GM21423 (cell line): Measurements from ENCODE around the gene LRRC58.

Experiments
- ATAC-seq: cut with Tn5 transposase; IDR thresholded peaks from one replicate; pipeline ENCODE4 v1.9.1; 2021; ENCODE audit warnings: mild to moderate bottlenecking, moderate library complexity; ENCODE audit not compliant: unreplicated experiment

The LRRC58 gene

DNA sequence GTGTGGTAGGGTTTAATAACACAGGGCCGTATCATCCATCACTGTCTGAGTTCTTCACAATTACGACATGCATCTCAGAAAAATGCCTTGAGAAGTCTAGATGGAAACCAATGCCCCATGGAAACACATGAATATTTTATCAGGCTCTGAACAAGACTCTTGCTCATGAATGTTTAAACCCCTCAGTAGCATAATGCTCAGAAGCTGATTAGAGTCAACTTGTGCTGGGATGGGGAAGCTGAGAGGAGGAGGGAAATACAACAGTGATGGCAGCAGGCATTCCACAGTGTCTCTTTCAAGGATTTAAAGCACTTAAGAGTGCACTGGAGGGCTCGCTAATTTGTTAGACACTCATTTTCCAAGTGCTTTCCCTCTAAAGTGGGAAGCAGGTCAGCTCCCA, 67.9 kb downstream of the LRRC58 start:
- no peak for ATAC-seq

DNA sequence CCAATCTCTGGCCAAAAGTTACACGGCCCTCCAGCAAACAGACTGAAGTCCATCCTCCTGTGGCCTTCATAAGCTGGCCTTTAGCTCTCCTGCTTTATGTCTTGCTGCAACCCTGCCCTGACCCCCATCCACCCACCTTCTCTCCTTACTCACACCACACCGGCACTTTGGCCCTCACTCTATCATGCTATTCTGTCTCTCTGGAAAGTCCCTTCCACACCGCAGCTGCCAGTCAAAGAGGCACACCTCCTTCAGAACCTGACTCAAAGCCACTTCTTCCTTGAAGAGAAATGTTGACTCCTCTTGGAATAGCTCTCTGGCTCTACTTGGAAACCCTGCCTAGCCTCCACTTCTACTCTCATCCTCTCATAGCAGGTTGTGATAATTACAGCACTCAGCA, 68.6 kb downstream of the LRRC58 start:
- no peak for ATAC-seq

DNA sequence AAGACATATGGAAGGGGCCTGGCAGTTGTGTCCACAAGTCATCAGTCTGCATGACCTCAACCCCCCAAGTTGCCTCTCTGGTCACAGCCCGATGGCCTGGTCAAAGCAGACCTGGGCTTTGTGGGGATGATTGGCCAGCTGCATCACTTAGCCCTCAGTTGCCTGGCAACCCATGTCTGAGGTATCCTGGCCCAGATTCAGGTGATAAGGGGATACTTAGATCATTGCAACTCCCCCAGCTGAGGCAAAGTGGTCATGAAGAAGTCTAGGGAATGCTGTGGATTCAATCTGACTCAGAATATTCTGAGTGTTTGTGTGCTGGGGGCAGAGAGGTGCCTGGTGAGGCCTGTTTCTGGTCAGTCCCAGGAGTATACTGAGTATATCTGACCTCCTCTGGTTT, 69.1 kb downstream of the LRRC58 start:
- ATAC-seq, result no peak

DNA sequence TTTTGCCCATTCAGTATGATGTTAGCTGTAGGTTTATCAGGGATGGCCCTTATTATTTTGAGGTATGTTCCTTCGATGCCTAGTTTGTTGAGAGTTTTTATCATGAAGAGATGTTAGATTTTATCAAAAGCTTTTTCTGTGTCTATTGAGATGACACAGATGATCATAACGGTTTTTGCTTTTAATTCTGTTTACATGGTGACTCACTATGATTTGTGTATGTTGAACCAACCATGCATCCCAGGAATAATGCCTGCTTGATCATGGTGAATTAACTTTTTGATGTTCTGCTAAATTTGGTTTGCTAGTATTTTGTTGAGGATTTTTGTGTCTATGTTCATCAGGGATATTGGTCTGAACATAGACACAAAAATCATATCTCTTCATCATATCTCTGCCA, 72.4 kb downstream of the LRRC58 start:
- no peak for ATAC-seq

DNA sequence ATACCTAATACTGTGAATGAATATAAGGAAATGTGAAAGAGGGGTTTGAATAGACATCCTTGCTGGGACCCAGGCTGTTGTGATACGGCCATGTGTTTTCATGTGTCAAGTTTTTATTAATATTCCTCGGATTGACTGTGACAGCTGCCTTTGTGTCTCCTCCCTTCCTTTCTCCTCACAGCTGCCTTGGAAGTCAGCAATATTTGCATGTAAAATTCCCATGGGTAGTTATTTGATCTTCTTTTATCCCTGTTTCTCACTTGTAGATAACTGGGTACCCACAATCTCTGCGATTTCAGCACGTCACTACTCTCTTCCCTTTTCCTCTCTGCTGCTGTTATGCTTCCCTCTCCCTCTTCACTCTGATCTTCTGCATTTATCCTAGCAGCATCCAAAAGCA, 73.5 kb downstream of the LRRC58 start:
- no peak for ATAC-seq

DNA sequence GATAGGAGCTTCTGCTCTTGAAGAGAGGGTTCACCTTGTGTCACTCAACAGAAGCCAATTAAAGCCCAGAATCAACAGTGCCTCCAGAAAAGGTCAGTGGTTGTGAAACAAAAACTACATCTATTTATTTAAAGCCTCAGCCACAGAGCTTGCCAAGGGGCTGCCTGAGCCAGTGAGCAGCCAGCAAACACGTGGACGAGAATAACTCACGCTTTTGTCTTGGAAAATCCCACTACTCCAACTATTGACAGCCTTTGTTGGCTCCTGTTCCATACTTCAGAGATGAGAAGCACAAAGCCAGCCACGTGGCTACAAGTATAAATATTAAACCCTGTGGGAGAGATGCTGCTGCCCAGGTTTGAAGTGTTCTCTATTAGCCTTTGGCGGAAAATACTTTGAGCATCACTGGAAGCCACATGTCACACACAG, 74.4 kb downstream of the LRRC58 start:
- ATAC-seq, result no peak
